PC-9 (cell line): ENCODE results near the gene P3H4. TPM values are rescaled to one million over a fixed set of nuclear protein-coding genes. Genes with fewer than 3 reads are reported as not detected.
"Not testable (repeated sequence)": the region's sequence is repeated elsewhere in the genome, so short reads cannot be mapped to it uniquely, and the experiment has no call there.

ENCODE experiments used
- Bru-seq: library from RNA; stranded (reverse); fragments of 400-500 nt; gene quantifications from one replicate; lab custom pipeline; 2021; lab: Mats Ljungman, UMichigan
- BruChase-seq, 2 experiments: library from RNA; stranded (reverse); fragments of 400-500 nt; gene quantifications; one replicate each; lab custom pipeline; 2021; lab: Mats Ljungman, UMichigan
- BruUV-seq: library from RNA; stranded (reverse); fragments of 400-500 nt; replicated peaks from 2 replicates; lab custom pipeline; 2021; lab: Mats Ljungman, UMichigan
- CTCF ChIA-PET: fragments of 300-600 bp; sonication (Branson Sonifier 250); formaldehyde crosslinking; loops from one replicate; lab custom pipeline; 2022; ENCODE audit warnings: antibody characterized with exemption; lab: Charles Lee
- POLR2A ChIA-PET: fragments of 300-600 bp; sonication (Branson Sonifier 250); formaldehyde crosslinking; loops from one replicate; lab custom pipeline; 2022; ENCODE audit warnings: antibody characterized with exemption; ENCODE audit not compliant: unreplicated experiment; lab: Charles Lee
- DNase-seq, 2 experiments: peaks; one replicate each; pipeline versions ENCODE4 v3.0.0 to v3.0.0-alpha.2; 2015 to 2022; ENCODE audit warnings: mixed read lengths in 1 of 2
- H2AFZ ChIP-seq: fragments of 200-600 bp; sonication (generic); 2 replicates; pipeline ENCODE4 v1.8.1; 2017; ENCODE audit warnings: antibody characterized with exemption
- H3F3A ChIP-seq: fragments of 200-600 bp; sonication (generic); 2 replicates; pipeline ENCODE4 v1.8.1; 2017; ENCODE audit warnings: antibody characterized with exemption, mild to moderate bottlenecking, low read depth; ENCODE audit not compliant: insufficient read depth
- H3K27ac ChIP-seq: fragments of 200-600 bp; sonication (generic); 2 replicates; pipeline ENCODE4 v1.6.1; 2016; ENCODE audit warnings: mixed run types
- H3K27me3 ChIP-seq: fragments of 200-600 bp; sonication (generic); 2 replicates; pipeline ENCODE4 v1.6.1; 2016; ENCODE audit warnings: low read depth, mixed run types; ENCODE audit not compliant: insufficient read depth
- H3K36me3 ChIP-seq: fragments of 200-600 bp; sonication (generic); 2 replicates; pipeline ENCODE4 v1.6.1; 2016; ENCODE audit warnings: low read depth, mixed run types
- H3K4me1 ChIP-seq: fragments of 200-600 bp; sonication (generic); replicated peaks from 2 replicates; pipeline ENCODE4 v1.6.1; 2016; ENCODE audit warnings: mixed run types; ENCODE audit not compliant: insufficient read depth
- H3K4me2 ChIP-seq: fragments of 200-600 bp; sonication (generic); 2 replicates; pipeline ENCODE4 v1.6.1; 2017; ENCODE audit warnings: mixed run types
- H3K4me3 ChIP-seq: fragments of 200-600 bp; sonication (generic); 2 replicates; pipeline ENCODE4 v1.6.1; 2016; ENCODE audit warnings: mixed run types
- H3K79me2 ChIP-seq: fragments of 200-600 bp; sonication (generic); 2 replicates; pipeline ENCODE4 v1.6.1; 2017; ENCODE audit warnings: low read depth, mixed run types
- H3K9me2 ChIP-seq: fragments of 200-600 bp; sonication (generic); 2 replicates; pipeline ENCODE4 v1.8.1; 2017; ENCODE audit warnings: mild to moderate bottlenecking; ENCODE audit not compliant: insufficient read depth
- H3K9me3 ChIP-seq: fragments of 200-600 bp; sonication (generic); 2 replicates; pipeline ENCODE4 v1.8.1; 2016; ENCODE audit warnings: low read depth; ENCODE audit not compliant: insufficient read depth
- H4K20me1 ChIP-seq: fragments of 200-600 bp; sonication (generic); 2 replicates; pipeline ENCODE4 v1.8.1; 2017; ENCODE audit not compliant: insufficient read depth
- CTCF ChIP-seq: fragments of 200-600 bp; sonication (generic); conservative IDR thresholded peaks from 2 replicates; pipeline ENCODE4 v1.6.1; 2017; ENCODE audit warnings: mixed run types, antibody characterized with exemption, mild to moderate bottlenecking, moderate library complexity
- EZH2 ChIP-seq: fragments of 200-600 bp; sonication (generic); IDR thresholded peaks from 2 replicates; pipeline ENCODE4 v1.8.0; 2017; ENCODE audit warnings: antibody characterized with exemption, low read depth
- intact Hi-C: fragments of 100-400 bp; cut with micrococcal nuclease; formaldehyde crosslinking; loops from one replicate; pipeline ENCODE4 v1.10.0; 2022; ENCODE audit not compliant: unreplicated experiment
- long read RNA-seq: library from polyadenylated mRNA; stranded (forward); transcript quantifications from one replicate; pipeline ENCODE4 v2.0.0, GENCODE V29; 2022
- total RNA-seq: library from RNA; stranded (reverse); gene quantifications from 2 replicates; pipeline ENCODE4 v1.2.3, GENCODE V29; 2021

P3H4 gene
- total RNA-seq = 26.8 and 34.0 TPM in 2 replicates
- percentile 58 among the genes with signal in this experiment for Bru-seq, nascent RNA
- percentile 65 among the genes with signal in this experiment for BruChase-seq, experiment 1, labeled RNA remaining after a 2-hour chase
- BruChase-seq, experiment 2, labeled RNA remaining after a 6-hour chase = percentile 74 among the genes with signal in this experiment
- long read RNA-seq, transcript P3H4-202 (8 exons, 2,601 nt) = major isoform, 63 of 90 reads
- long read RNA-seq, partial matches to known transcripts = 13 of 90 reads
- long read RNA-seq, other reads (novel, unspliced or antisense) = 13 of 90 reads

- DNase-seq = peak; percentile 40 to 82
- peak within 1 kb of the TSS; percentile 84 for H2AFZ ChIP-seq
- H3F3A ChIP-seq = peaks cover 12% of the 10 kb centered on the region
- H3K4me2 ChIP-seq = peak within 1 kb of the TSS; percentile 80
- H3K9me2 ChIP-seq = no peaks in the 10 kb centered on the region
- peaks cover 55% of the 10 kb centered on the region for H3K79me2 ChIP-seq
- H4K20me1 ChIP-seq = no peaks in the 10 kb centered on the region
- H3K9me3 ChIP-seq = no peaks in the 10 kb centered on the region
- 0 out of 2 replicates have a peak within 1 kb of the TSS, but pooled peaks have one; percentile 22 for H3K27ac ChIP-seq
- POLR2A ChIA-PET = interaction anchor here (0.7 to 1.0 kb wide), 3 partner anchors 25 to 26 kb away, joined by 4 to 19 read pairs (median 7); partner anchors contain the start of gene JUP
- intact Hi-C loops = loop anchor here (1.0 kb wide), 1 partner anchor 39 kb away; no protein-coding TSS in a partner anchor
- no peaks in the 10 kb centered on the region for H3K27me3 ChIP-seq
- TF ChIP-seq EZH2 (no peak), CTCF (peak; percentile 53; the same call in 1 of the 2 replicates)
- CTCF ChIA-PET = interaction anchor here (0.6 to 1.3 kb wide), 3 partner anchors 9 to 680 kb away, joined by 3 to 4 read pairs (median 3); no protein-coding TSS in a partner anchor
- H3K36me3 ChIP-seq = 0 out of 2 replicates have a peak, but pooled peaks cover 7% of the 10 kb centered on the region
- peaks cover 27% of the 10 kb centered on the region for H3K4me1 ChIP-seq
- no TSS peak for BruUV-seq
- H3K4me3 ChIP-seq = peak within 1 kb of the TSS; percentile 94
These were observed at the start of gene P3H4 for GRCh38 chr17:41811549-41812380. TSS of gene P3H4 (minus strand) at chr17:41811949. CDS start at chr17:41811915, 34 bp downstream.

DNA sequence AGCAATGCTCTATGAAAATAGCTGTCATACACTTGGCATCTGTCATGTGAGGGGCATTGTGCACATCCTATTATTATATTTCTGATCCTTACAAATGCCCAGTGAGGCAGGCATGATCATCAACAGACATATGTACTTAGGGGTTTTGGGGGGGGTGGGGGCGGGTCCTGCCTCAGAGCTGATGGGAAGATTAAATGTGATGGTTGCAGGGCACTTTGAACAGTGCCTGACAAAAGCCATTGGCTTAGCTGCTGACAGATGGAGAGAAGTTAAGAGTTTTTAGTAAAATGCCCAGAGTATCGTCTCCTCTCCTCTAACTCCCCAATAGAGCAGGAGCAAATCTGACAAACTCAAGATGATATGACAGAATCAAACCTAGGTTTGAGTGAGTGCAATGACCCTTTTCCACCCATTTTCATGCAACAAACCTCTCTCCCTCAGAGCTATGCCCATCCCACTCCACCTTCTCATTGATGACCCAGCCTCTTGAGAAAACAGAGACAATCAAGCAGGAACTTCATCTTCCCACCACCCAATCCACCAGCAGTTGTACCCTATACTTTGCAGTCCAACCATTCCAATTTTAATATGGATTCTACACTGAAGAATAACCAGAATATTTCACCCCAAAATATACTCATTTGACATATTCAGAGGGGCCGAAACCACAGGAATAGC, 48.6 kb upstream of the P3H4 start:
- H3K4me2 ChIP-seq = no peak overlapping the region
- H3K9me3 ChIP-seq = no peaks in the 10 kb centered on the region
- no peaks in the 10 kb centered on the region for H3K36me3 ChIP-seq
- DNase-seq = no peak
- no peaks in the 10 kb centered on the region for H3K27me3 ChIP-seq
- intact Hi-C loops = loop anchor here (10.0 kb wide), 1 partner anchor 126 kb away; the partner anchor contains the start of gene HAP1
- H3K9me2 ChIP-seq = no peaks in the 10 kb centered on the region
- H3K27ac ChIP-seq = no peak overlapping the region
- peaks cover 16% of the 10 kb centered on the region for H3K4me1 ChIP-seq
- peaks cover 5% of the 10 kb centered on the region; the same call in 1 of the 2 replicates for H3F3A ChIP-seq
- H3K4me3 ChIP-seq = no peak overlapping the region
- BruUV-seq = no TSS peak
- H2AFZ ChIP-seq = no peak overlapping the region
- ChIA-PET POLR2A (no interaction called here), CTCF (interaction anchor here (0.6 kb wide), 1 partner anchor 11 kb away, joined by 6 read pairs; no protein-coding TSS in a partner anchor)
- peaks cover 76% of the 10 kb centered on the region for H3K79me2 ChIP-seq
- peaks cover 59% of the 10 kb centered on the region for H4K20me1 ChIP-seq
- TF ChIP-seq EZH2 (no peak), CTCF (no peak)

GRCh38 chr17:41851382-41851781, 39.6 kb upstream of the P3H4 start:
- H3K27me3 ChIP-seq, DNase-seq, intact Hi-C loops, H3K4me1 ChIP-seq, H3K9me3 ChIP-seq, BruUV-seq, H3K4me3 ChIP-seq, H3K4me2 ChIP-seq, POLR2A ChIA-PET, H3K27ac ChIP-seq, H3K9me2 ChIP-seq, CTCF ChIA-PET, H2AFZ ChIP-seq: not testable (repeated sequence)
- H3K36me3 ChIP-seq = peaks cover 10% of the 10 kb centered on the region; the same call in 1 of the 2 replicates
- H4K20me1 ChIP-seq = peaks cover 45% of the 10 kb centered on the region
- peaks cover 11% of the 10 kb centered on the region; the same call in 1 of the 2 replicates for H3F3A ChIP-seq
- peaks cover 47% of the 10 kb centered on the region for H3K79me2 ChIP-seq
